ENCODE measurements around the gene JUN. TPM values are rescaled to one million over a fixed set of nuclear protein-coding genes. Genes with fewer than 3 reads are reported as not detected.

JUN gene
- polyA plus RNA-seq, 1 donor from 2014 or later: 124 TPM

GRCh38 chr1:58784758-58785441, 1.1 kb upstream of the JUN start (continued):
- TF ChIP-seq, protein P1, sequence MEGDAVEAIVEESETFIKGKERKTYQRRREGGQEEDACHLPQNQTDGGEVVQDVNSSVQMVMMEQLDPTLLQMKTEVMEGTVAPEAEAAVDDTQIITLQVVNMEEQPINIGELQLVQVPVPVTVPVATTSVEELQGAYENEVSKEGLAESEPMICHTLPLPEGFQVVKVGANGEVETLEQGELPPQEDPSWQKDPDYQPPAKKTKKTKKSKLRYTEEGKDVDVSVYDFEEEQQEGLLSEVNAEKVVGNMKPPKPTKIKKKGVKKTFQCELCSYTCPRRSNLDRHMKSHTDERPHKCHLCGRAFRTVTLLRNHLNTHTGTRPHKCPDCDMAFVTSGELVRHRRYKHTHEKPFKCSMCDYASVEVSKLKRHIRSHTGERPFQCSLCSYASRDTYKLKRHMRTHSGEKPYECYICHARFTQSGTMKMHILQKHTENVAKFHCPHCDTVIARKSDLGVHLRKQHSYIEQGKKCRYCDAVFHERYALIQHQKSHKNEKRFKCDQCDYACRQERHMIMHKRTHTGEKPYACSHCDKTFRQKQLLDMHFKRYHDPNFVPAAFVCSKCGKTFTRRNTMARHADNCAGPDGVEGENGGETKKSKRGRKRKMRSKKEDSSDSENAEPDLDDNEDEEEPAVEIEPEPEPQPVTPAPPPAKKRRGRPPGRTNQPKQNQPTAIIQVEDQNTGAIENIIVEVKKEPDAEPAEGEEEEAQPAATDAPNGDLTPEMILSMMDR (IDR thresholded peaks at IDR 0.05; ENCODE audit: poor library complexity, severe bottlenecking): peak; percentile 75

GRCh38 chr1:58783090-58783992, 506 bp downstream of the JUN start:
- no peaks in the 10 kb centered on the region for H3K9me3 ChIP-seq (ENCODE audit: low read length)
- no peaks in the 10 kb centered on the region for H3K9me2 ChIP-seq (ENCODE audit: insufficient read depth, low read length)
- H3K79me2 ChIP-seq (replicated peaks; ENCODE audit: insufficient read depth, low read length): peaks cover 22% of the 10 kb centered on the region
- no peak overlapping the region for H2AFZ ChIP-seq (ENCODE audit: low read depth, low read length)
- H3K4me2 ChIP-seq (ENCODE audit: low read length): peak overlapping the region; percentile 60
- no peaks in the 10 kb centered on the region for H3F3A ChIP-seq (ENCODE audit: insufficient read depth, low read length, poor library complexity, severe bottlenecking)
- peak overlapping the region; percentile 93 for H3K4me3 ChIP-seq (ENCODE audit: low read length)
- peak overlapping the region; percentile 97 for H3K27ac ChIP-seq (ENCODE audit: low read length)
- TF ChIP-seq TAF1 (IDR thresholded peaks at IDR 0.05; ENCODE audit: low read depth): peak; percentile 18
- no peak for TF ChIP-seq EZH2 (IDR thresholded peaks at IDR 0.05; ENCODE audit: borderline replicate concordance, insufficient read depth, low read length, poor library complexity, severe bottlenecking)
- peak; percentile 2 for TF ChIP-seq MXI1 (conservative IDR thresholded peaks at IDR 0.05; ENCODE audit: poor library complexity, severe bottlenecking)
- TF ChIP-seq POLR2AphosphoS5 (IDR thresholded peaks at IDR 0.05): peak; percentile 49
- TF ChIP-seq, protein P1 (IDR thresholded peaks at IDR 0.05; ENCODE audit: poor library complexity, severe bottlenecking): no peak
- TF ChIP-seq EP300 (conservative IDR thresholded peaks at IDR 0.05; ENCODE audit: poor library complexity, severe bottlenecking): no peak
- no peak for TF ChIP-seq SMC3 (conservative IDR thresholded peaks at IDR 0.05; ENCODE audit: poor library complexity)
- TF ChIP-seq REST (IDR thresholded peaks at IDR 0.05; ENCODE audit: borderline replicate concordance): peak; percentile 42
- no peak for TF ChIP-seq RAD21 (conservative IDR thresholded peaks at IDR 0.05)
- peaks cover 26% of the 10 kb centered on the region for H4K20me1 ChIP-seq (ENCODE audit: insufficient read depth)
- H3K36me3 ChIP-seq (ENCODE audit: insufficient read depth, low read length): no peaks in the 10 kb centered on the region
- no peaks in the 10 kb centered on the region for H3K27me3 ChIP-seq (ENCODE audit: insufficient read depth, low read depth, low read length)
- H3K9ac ChIP-seq (ENCODE audit: low read length): peak overlapping the region; percentile 99

Data from neural cell (in vitro differentiated cells).